Measurements from ENCODE around the gene AGBL1.
"Not testable (repeated sequence)": the region's sequence is repeated elsewhere in the genome, so short reads cannot be mapped to it uniquely, and the experiment has no call there.

Gene AGBL1

DNA sequence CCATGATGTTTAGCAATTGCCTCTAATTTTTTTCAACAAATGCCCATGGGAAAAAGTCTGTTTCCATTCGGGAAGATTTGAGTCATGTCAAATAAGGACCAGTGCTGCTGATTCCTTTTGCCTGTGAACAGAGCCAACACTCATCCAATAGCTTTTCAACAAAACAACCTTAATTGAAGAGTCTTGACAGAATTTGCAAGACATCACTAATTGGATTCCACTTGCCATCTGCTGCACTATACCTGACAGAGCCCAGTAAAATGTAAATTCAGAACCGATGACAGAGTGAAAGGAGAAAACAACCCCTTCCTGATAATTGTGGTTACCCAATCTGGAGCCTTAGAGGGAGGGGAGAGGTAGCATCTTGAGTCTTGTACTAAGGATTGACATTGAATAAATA, 426.7 kb downstream of the AGBL1 start:
- no peak for DNase-seq (ENCODE audit: low read depth)

DNA sequence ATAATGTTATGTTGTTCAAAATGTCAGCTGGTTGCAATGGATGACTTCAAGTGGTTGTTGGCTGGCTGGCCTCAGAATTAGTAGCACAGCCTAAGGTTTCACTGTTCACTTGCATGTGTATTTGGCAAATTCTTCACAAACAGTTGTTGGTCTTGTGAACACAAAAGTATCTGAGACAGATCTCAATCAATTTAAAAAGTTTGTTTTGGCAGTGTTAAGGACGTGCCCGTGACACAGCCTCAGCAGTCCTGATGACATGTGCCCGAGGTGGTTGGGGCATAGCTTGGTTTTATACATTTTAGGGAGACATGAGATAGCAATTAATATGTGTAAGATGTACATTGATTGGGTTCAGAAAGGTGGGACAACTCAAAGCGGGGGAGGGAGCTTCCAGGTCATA, 436.0 kb downstream of the AGBL1 start:
- DNase-seq (ENCODE audit: low read depth), result no peak

DNA sequence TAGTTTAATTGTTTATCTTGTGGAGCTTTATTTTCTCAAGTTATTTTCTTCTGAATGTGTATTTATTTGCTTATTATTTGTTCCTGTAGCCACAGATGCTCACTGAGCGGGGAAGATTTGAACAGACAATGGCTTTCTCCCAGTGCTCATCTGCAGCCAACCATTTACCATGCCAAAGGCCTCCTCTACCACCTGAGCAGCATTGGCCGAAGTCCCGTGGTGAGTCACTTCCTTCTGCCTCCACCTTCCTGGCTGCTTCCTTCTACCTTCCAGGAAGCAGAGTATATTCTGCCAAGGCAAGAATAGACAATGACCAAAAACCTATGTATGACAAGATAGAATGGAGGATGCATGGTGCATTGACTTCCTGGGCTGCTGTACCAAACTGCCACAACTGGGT, 443.1 kb downstream of the AGBL1 start:
- DNase-seq (ENCODE audit: low read depth), result no peak

DNA sequence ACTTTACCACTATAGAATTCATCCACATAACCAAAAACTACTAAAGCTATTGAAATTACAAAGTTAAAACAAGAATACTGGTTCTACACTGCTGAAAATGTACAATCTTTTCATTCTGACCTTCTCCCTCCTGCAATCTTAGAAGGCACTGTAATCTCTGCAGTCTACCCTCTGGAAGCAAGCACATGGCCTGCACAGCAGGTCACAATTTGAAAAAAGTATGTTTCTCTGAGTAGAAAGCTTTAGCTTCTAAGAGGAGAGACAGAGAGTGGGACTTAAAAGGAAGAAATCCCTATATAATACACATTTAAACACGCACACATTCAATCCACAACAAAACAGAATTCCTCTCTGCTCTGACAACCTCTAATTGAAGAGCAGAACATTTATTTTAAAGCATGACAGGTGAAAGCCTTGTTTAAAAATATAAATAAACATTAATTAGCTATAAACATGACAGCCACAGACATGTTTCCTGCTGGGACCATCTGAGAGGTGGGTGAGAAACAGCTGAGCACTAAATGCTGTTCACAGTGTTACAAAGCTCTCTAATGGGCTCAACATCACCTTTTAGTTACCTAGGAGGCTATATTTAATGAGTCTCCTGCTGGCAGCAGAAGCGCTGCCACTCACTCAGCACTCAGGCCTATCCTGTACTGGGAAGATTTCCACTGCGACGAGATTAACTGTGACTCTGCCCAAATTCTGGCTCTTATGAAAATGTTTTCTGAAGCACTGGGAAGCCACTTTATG, 447.4 kb downstream of the AGBL1 start:
- no peak for DNase-seq (ENCODE audit: low read depth)

DNA sequence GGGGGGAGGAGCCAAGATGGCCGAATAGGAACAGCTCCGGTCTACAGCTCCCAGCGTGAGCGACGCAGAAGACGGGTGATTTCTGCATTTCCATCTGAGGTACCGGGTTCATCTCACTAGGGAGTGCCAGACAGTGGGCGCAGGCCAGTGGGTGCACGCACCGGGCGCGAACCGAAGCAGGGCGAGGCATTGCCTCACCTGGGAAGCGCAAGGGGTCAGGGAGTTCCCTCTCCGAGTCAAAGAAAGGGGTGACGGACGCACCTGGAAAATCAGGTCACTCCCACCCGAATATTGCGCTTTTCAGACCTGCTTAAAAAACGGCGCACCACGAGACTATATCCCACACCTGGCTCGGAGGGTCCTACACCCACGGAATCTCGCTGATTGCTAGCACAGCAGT, 448.4 kb downstream of the AGBL1 start:
- DNase-seq (ENCODE audit: low read depth), result not testable (repeated sequence)

DNA sequence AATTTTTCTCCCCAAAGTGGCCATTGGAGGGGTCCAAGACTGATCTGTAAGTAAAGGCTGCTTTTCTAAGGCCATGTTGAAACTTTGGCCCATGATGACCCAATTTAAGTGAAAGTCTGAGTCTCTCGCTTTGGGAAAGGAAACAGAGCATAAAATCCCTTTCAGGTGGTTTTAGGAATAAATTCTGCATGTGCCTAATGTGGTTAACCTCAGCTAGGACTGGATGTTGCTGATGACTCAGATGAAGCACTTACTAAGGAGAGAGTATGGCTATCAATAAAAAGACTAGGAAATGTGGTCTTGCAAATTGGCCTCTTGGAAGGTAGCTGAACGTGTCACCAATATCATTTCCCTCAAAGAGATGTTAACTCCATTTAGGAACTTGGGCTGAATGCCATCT, 458.5 kb downstream of the AGBL1 start:
- DNase-seq (ENCODE audit: low read depth), result no peak

DNA sequence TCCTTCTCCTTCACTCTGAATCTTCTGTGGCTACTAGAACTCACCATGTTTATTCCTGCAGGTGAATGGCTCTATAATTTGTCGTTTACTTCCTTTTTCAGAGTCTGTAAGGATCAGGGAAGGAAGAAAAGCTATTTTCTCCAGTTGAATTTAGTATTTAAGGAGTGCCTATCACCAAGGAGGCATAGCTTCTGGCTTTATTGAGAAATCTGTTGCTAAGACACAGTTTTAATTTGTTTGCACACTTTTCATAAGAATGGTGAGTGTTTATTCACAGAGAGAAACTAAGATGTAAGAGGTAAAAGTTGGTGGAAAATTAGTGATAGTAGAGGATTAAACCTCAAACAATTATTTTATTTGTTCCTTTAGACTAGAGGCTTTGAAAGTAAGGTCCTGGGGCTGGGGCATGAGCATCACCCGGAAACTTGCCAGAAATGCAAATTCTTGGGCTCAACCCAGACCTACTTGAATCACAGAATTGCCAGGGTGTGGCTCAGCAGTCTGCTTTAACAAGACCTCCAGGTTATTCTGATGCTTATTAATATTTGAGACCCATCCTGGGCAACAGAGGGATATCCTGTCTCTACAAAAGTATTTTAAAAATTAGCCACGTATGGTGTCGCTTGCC, 461.3 kb downstream of the AGBL1 start:
- DNase-seq (ENCODE audit: low read depth), result no peak

DNA sequence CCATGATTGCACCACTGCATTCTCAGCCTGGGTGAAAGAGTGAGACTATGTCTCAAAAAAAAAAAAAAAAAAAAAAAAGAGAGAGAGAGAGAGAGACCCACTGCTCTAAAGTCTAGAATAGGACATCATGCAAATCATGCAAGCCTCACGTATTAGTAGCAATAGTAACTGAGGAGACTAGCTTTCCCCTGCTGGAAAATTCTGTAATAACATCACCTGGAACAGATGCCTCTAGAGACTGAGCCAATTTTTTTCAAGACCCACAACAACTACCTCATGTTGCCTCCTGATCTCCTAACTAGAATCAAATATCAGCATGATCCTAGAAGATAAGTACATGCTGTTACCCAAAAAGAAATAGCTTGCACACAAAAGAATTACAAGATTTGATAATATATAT, 461.9 kb downstream of the AGBL1 start:
- DNase-seq (ENCODE audit: low read depth), result no peak

DNA sequence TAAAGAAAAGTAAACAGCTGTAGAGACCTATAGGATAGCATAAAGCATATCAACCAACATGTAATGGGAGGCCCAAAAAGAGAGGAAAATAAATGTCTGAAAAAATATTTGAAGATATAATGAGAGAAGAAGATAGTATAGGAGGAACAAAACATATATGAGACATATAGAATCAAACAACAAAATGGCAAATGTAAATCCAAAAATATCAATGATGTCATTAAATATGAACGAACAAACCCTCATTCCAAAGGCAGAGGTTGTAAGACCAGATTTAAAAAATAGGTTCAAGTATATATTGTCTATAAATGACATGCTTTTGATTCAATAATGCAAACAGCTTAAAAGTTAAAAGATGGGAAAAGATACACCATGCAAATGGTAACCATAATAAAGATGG, 470.4 kb downstream of the AGBL1 start:
- no peak for DNase-seq (ENCODE audit: low read depth)

DNA sequence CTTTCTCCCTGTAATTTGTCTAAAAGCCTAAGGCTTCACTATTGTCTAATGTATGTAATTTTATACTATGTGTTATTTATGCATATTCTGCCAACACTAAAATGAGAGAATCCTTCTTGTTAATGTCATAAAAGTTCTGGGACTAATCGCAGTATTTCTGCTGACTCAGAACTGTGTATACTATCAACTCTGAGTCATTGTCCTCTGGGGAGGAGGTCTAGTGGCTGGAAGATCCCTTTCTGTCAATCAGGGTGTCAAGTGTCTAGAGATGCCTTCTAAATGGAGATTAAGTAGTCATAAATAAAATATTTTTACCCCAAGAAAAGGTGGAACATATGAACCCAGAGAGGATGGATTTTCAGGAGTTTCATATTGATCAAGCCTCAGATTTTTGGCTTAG, 473.4 kb downstream of the AGBL1 start:
- DNase-seq (ENCODE audit: low read depth), result no peak

DNA sequence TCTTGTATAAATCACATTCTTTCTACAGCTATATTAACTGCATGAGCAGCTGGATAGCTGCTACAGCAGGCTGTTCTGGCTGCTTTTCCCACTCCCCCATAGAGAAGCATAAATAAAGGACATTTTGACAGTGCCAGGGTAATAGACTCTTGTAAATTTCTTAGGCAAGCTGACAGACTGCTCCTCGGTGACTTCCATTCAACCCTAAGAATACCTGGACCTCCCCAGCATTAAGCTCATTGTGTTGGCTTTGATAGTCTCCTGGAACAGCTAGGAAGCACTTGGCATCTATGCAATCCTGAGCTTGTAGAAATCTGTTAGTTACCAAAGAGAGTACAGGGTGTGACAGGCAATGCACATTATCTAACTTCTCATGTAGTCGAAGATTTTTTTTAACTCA, 475.4 kb downstream of the AGBL1 start:
- DNase-seq (ENCODE audit: low read depth), result no peak

DNA sequence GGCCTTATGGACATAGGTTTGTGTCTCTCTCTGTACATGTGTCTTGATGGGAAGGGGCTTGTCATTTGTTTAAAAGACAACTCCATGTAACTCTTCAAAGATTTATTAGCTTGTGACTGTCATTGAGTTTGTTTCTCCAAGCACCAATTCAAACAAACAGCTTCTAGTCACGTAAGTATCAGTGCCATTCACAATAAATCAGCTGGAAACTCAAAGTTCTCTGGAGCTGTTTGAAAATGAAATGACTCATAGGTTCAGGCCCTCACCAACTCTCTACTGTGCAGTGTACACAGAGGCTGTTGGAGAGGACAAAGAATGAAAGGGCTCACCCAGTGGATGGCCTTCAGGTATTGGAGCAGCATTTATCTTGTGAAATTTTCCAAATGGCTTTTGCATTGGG, 476.3 kb downstream of the AGBL1 start:
- no peak for DNase-seq (ENCODE audit: low read depth)

DNA sequence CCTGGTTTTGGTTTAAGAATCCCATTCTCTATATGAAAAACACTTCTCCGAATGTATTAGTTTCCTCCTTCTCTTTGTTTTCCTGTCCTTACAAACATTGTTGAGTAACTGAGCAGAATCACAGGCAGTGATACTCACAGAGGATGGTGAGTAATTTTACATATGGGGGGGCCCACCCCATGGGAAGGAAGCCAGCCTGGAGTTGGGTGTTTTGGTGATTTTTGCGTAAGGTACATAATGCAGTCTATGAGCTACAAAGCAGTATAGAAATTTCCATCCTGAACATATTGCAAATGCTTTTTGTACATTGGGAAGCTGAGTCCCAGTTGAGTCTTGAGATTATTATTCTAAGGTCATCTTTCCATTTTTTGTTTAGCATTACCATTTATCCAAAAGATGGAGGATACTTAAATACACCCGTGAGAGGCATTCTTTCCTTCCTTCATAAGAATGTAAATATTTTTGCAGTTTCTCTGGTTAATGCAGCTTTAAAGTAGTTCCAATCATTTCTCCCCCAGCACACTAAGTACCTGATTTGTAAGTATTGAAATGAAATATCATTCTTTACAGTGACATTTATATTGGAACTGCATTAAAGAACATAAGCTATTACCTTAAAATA, 476.8 kb downstream of the AGBL1 start:
- DNase-seq (ENCODE audit: low read depth), result no peak

DNA sequence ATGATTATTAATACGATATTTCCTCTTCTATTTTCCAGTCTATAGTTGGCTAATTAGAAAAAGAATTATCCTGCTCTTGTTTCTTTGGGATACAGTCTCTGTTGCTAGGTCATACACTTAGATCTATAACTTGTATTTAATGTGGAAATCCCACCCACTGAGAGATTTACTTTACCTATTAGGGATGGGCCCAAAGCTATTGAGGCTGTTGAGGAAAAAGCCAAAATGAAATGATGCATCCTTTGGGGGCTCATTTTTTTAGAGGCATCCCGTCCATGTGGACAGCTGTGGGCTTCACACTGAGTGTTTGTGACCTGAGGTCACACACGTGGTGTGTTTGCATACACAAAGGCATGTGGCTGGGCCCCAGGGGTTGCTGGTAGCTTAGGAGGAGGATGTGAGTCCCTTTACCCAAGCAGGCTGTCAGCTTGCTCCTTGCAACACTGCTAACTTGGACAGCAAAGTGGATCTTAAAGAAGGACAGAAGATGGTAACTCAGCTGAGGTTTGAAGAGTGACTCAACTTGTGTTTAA, 477.4 kb downstream of the AGBL1 start:
- DNase-seq (ENCODE audit: low read depth), result no peak

DNA sequence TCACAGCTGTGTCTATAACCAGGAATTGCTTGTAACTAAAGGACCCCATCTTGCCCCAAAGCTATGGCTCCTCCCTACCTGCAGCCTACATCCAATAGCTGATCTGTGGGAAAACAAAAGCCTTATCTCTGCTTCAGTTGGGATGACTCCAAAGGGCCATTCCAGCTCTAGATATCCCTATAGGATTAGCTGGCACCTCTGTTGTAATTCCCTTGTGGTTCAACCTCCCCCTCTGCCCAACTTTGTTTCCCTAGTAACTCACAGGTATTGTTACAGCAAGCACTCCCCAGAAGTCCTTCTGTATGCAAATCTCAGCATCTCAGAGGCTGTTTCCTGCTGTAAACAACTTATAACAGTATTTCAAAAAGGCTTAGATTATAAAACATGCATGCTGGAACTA, 478.6 kb downstream of the AGBL1 start:
- DNase-seq (ENCODE audit: low read depth), result no peak

DNA sequence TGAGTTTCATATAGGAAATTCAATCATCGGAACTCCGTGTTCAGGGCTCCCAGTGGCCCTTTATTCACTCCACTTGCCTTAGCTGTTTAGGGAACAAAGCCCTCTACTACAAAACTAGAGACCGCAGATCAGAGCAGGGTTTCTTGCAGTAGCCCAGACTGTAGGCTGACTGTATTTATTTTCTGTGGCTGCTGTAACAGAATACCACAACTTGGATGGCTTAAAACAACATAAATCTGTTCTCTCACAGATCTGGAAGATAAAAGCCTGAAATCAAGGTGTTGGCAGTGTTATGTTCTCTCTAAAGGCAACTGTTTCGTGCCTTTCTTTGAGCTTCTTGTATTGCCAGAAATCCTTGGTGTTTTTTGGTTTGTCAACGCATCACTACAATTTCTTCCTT, 479.0 kb downstream of the AGBL1 start:
- DNase-seq (ENCODE audit: low read depth), result no peak

DNA sequence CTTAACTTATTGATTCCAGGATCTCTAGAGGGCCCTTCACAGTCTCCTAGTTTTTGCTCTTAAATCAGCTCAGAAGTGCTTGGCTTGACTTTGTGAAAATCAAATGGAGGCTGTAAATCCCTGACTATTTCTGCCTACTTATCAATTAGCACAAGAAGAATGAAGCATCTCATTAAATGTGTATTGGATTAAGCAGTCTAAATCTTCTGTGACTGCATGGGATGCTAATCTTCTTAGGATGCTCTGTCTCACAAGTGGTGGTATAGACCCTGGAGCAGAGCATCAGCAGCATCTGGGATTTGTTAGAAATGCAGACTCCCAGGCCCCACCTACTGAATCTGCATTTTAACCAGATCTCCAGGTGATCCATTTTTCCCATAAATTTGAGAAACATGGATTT, 488.7 kb downstream of the AGBL1 start:
- no peak for DNase-seq (ENCODE audit: low read depth)

DNA sequence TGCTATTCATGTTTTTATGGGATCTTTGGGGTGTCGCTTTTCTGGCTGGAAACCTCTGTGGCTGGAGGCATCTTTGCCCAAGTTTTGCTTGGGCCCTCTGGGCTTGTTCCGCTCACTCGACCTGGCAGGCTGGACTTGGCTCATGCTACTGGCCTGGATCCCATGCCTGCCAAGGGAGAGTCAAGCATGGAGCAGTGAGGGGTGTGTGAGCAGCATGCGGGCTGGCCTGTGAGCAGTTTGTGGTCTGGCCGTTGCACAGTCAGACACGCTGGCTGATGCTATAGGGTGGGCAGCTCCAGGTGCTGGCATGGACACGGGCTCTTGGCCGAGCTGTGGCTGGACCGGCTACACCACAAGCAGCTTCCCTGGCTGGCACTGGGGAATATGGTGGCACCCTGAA, 491.1 kb downstream of the AGBL1 start:
- DNase-seq (ENCODE audit: low read depth), result no peak

DNA sequence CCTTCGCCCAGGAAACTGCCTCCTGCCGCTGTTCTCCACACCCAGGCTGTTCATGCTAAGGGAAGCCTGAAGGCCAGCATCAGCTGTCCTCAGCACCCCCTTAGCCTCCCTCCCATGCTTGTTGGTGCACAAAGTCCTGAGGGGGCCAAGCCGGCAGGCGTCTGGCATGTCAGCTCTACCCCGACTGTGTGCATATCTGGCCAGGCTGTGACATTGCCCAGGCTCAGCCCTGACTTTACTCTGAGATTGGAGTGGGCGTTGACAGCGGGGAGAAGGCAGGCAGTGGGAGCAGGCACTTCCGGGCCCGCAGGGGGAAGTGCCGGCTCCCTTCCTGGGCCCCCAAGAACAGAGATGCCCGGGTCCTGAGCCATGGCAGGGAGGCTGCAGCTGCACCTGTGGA, 492.2 kb downstream of the AGBL1 start:
- no peak for DNase-seq (ENCODE audit: low read depth)

DNA sequence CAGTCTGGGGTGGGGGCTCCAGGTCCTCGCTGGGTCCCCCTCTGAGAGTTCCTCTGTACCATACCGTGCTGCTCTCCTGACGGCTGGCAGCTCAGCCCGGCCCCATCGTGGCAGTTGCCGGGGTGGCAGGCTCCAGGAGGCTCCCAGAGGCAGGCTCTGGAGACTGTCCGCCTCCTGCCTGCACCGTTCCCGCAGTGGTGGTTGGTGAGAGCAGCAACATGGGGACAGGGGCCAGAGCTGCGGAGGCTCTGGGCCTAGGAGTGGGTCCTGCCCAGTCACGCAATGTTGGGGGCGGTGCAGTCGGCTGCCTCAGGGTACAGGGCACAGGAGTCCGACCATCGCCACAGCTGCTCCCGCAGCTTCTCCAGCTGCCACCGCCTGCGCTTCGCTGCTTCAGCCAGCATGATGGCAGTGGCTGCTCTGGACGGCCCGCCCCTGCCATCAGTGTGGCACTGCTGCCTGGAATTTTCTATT, 492.7 kb downstream of the AGBL1 start:
- DNase-seq (ENCODE audit: low read depth), result no peak

DNA sequence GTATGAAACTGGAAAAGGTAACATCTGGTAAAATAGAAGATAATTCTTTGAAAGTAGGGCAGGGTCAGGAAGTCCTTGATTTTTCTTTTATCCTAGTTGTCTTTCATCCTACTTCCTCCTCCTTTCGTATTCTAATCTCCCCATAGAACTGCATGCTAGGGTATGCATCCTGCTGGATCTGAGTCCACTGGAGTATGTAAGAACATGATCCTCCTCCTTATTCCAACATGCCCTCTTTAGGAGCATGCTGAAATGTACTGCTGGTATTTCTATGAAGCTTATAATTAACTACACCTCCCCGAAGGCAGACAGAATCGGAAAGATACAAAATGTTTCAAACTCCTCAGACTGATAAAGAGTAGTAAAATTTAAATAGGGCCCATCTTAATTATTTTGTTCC, 493.8 kb downstream of the AGBL1 start:
- no peak for DNase-seq (ENCODE audit: low read depth)

DNA sequence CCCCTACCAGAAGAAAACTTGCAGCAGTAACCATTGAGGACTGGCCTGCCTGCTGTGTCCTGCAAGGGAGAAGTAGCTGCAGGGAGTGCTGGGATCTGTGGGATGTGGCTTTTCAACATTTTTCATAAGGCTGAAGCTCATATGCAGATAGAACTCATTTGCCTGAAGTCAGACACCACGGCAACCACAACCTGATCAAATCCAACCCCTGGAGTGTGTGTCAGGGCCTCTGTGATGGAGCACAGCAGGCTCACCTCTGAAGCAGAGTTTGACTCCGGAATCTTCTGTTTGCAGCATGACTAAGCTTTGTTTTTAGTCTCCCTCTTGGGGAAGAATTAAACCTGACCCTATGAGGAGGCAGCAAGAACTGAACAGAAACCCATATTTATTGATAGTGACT, 508.7 kb downstream of the AGBL1 start:
- DNase-seq (ENCODE audit: low read depth), result no peak

DNA sequence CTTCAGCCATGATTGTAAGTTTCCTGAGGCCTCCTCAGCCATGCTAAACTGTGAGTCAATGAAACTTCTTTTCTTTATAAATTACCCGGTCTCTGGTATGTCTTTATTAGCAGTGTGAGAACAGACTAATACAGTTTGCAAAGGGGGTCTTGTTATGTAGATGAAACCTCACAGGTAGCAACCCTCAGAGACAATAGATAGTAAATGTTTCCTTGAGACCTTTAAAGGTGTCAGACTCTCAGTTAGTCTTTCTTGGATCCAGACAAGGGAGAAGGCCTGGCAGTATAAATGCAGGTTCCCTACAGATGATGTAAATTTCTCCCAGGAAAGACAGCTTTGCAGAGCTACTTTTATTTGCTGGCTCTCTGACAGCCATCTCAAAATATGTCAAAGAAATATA, 510.8 kb downstream of the AGBL1 start:
- DNase-seq (ENCODE audit: low read depth), result no peak

All from GM04504 (cell line).